Esophagus squamous epithelium (tissue), 4 donors: Measurements from ENCODE around the gene SCIMP.

Experiments used
- CTCF ChIP-seq, 6 experiments: fragments of 450-650 bp in 4 of 6; fragments of 200-600 bp in 2 of 6; sonication (generic) in 2 of 6; IDR thresholded peaks; one replicate each; pipeline ENCODE4 v1.5.1; 2016 to 2019; ENCODE audit warnings: antibody characterized with exemption in 6 of 6, mild to moderate bottlenecking in 4 of 6, moderate library complexity in 4 of 6
- POLR2A ChIP-seq, 4 donors: fragments of 450-650 bp; IDR thresholded peaks; one replicate each; pipeline ENCODE4 v1.6.1; 2017; ENCODE audit warnings: antibody characterized with exemption in 4 of 4, mild to moderate bottlenecking in 4 of 4, moderate library complexity in 3 of 4

GRCh38 chr17:5249615-5250014 lies 15.0 kb upstream of the SCIMP start:
- TF ChIP-seq CTCF (IDR thresholded peaks at IDR 0.05), result peak; percentile 32 to 74 (median 58)
- no peak for TF ChIP-seq POLR2A (IDR thresholded peaks at IDR 0.05)
